ENCODE measurements around the gene ZSCAN29.

DNA sequence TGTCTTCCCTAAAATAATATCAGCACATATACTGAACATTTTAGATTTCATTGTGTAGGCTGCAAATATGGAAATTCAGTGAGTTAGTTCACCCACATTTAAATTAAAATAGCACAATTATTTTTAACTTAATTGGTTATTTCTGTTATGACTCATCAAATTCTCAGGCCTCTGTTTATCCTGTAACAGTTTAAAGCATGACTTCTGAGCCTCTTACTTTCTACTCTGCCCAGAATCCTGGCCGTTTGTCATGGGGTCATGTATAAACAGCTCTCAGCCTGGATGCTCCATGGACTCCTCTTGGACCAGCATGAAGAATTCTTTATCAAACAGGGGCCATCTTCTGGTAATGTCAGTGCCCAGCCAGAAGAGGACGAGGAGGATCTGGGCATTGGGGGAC, 12.2 kb upstream of the ZSCAN29 start:
- TF ChIP-seq ZSCAN29 (IDR thresholded peaks at IDR 0.05) (no peak), EP300 (IDR thresholded peaks at IDR 0.05; ENCODE audit: borderline replicate concordance in 1 of 2, control insufficient read depth in 1 of 2, low read depth in 2 of 2, low read length in 2 of 2) (no peak), POLR2AphosphoS5 (IDR thresholded peaks at IDR 0.05; ENCODE audit: low read length) (no peak), WRNIP1 (IDR thresholded peaks at IDR 0.05; ENCODE audit: borderline replicate concordance, low read depth, low read length) (no peak), USF2 (IDR thresholded peaks at IDR 0.05; ENCODE audit: borderline replicate concordance, low read depth, low read length) (no peak), SP1 (IDR thresholded peaks at IDR 0.05; ENCODE audit: low read depth, low read length) (no peak), SUPT20H (IDR thresholded peaks at IDR 0.05; ENCODE audit: borderline replicate concordance, control insufficient read depth, low read depth, low read length) (no peak), RBBP5 (conservative IDR thresholded peaks at IDR 0.05) (no peak)
